Smooth muscle cell (in vitro differentiated cells): ENCODE results near the gene CCSER1. TPM values are rescaled to one million over a fixed set of nuclear protein-coding genes. Genes with fewer than 3 reads are reported as not detected.

Experiments used
- DNase-seq: peaks from one replicate; lab custom pipeline; 2025; ENCODE audit not compliant: unreplicated experiment; lab: John Stamatoyannopoulos, UW
- H2AFZ ChIP-seq: fragments of 200-600 bp; sonication (generic); 2 replicates; pipeline ENCODE4 v1.6.0; 2016; ENCODE audit warnings: antibody characterized with exemption, low read depth, mild to moderate bottlenecking
- H3F3A ChIP-seq: fragments of 200-600 bp; sonication (generic); 2 replicates; pipeline ENCODE4 v1.6.0; 2017; ENCODE audit warnings: antibody characterized with exemption, low read depth
- H3K27ac ChIP-seq: fragments of 200-600 bp; sonication (generic); 2 replicates; pipeline ENCODE4 v1.5.1; 2016; ENCODE audit warnings: low read depth, mild to moderate bottlenecking
- H3K27me3 ChIP-seq: fragments of 200-600 bp; sonication (generic); 2 replicates; pipeline ENCODE4 v1.6.1; 2016; ENCODE audit warnings: low read depth, mild to moderate bottlenecking
- H3K36me3 ChIP-seq: fragments of 200-600 bp; sonication (generic); 2 replicates; pipeline ENCODE4 v1.5.1; 2016; ENCODE audit warnings: low read depth
- H3K4me1 ChIP-seq: fragments of 200-600 bp; sonication (generic); 2 replicates; pipeline ENCODE4 v1.5.1; 2016; ENCODE audit warnings: low read depth
- H3K4me2 ChIP-seq: fragments of 200-600 bp; sonication (generic); 2 replicates; pipeline ENCODE4 v1.6.0; 2016; ENCODE audit warnings: mild to moderate bottlenecking
- H3K4me3 ChIP-seq: fragments of 200-600 bp; sonication (generic); 2 replicates; pipeline ENCODE4 v1.5.1; 2016; ENCODE audit warnings: mild to moderate bottlenecking
- H3K79me2 ChIP-seq: fragments of 200-600 bp; sonication (generic); 2 replicates; pipeline ENCODE4 v1.6.0; 2016; ENCODE audit warnings: low read depth, mild to moderate bottlenecking
- H3K9ac ChIP-seq: fragments of 200-600 bp; sonication (generic); 2 replicates; pipeline ENCODE4 v1.6.0; 2016; ENCODE audit warnings: low read depth
- H3K9me3 ChIP-seq: fragments of 200-600 bp; sonication (generic); replicated peaks from 2 replicates; pipeline ENCODE4 v1.5.1; 2016; ENCODE audit warnings: low read depth
- H4K20me1 ChIP-seq: fragments of 200-600 bp; sonication (generic); 2 replicates; pipeline ENCODE4 v1.6.0; 2016; ENCODE audit warnings: low read depth
- CTCF ChIP-seq: fragments of 200-600 bp; sonication (generic); IDR thresholded peaks from 2 replicates; pipeline ENCODE4 v1.5.1; 2017; ENCODE audit warnings: borderline replicate concordance, mild to moderate bottlenecking, antibody characterized with exemption; ENCODE audit not compliant: insufficient read depth, poor library complexity, severe bottlenecking
- WGBS: methylation state at CpG from one replicate; pipeline ENCODE4 v1.1.7; 2016; ENCODE audit warnings: low lambda C conversion rate; 5-methylcytosine and 5-hydroxymethylcytosine counted together
- polyA plus RNA-seq: library from polyadenylated mRNA; unstranded; fragments of >200 nt; fragmentation: Nextera tagmentation; extraction: Ambion mirVana; gene quantifications from 2 replicates; pipeline ENCODE4 v1.2.1, GENCODE V29; 2016
- total RNA-seq: library from RNA; depleted of rRNA; stranded (reverse); fragments of >200 nt; gene quantifications from 2 replicates; pipeline ENCODE4 v1.2.3, GENCODE V29; 2014

Gene CCSER1
- total and polyA plus RNA-seq, 2 experiments from 2014 or later, result 0.76 TPM; not detected in 1

- no peak for TF ChIP-seq CTCF
- no peaks in the 10 kb centered on the region for H4K20me1 ChIP-seq
- H3K36me3 ChIP-seq, result no peaks in the 10 kb centered on the region
- no peaks in the 10 kb centered on the region for H3F3A ChIP-seq
- no peak for DNase-seq
- no peak overlapping the region for H3K27ac ChIP-seq
- WGBS, result 27% methylated on average over 2 of the region's 2 CpGs
- H3K9ac ChIP-seq, result no peak overlapping the region
- no peaks in the 10 kb centered on the region for H3K27me3 ChIP-seq
- H2AFZ ChIP-seq, result peak overlapping the region; percentile 68
- H3K9me3 ChIP-seq, result no peaks in the 10 kb centered on the region
- no peaks in the 10 kb centered on the region for H3K4me1 ChIP-seq
- no peak overlapping the region for H3K4me3 ChIP-seq
- no peaks in the 10 kb centered on the region for H3K79me2 ChIP-seq
- no peak overlapping the region for H3K4me2 ChIP-seq
Measured at GRCh38 chr4:90990284-90990683, 863.1 kb downstream of the CCSER1 start.

- TF ChIP-seq CTCF, result no peak
- 80% methylated on average over 2 of the region's 2 CpGs for WGBS
Measured at GRCh38 chr4:90992213-90992612, 865.0 kb downstream of the CCSER1 start.

GRCh38 chr4:90994851-90995574, 867.8 kb downstream of the CCSER1 start:
- H3K27ac ChIP-seq, result no peak overlapping the region
- H3K9ac ChIP-seq, result no peak overlapping the region
- WGBS, result 100% methylated on average over 1 of the region's 1 CpG
- H3K79me2 ChIP-seq, result no peaks in the 10 kb centered on the region
- no peaks in the 10 kb centered on the region for H3F3A ChIP-seq
- no peak overlapping the region for H2AFZ ChIP-seq
- no peak for DNase-seq
- no peak overlapping the region for H3K4me3 ChIP-seq
- H3K4me1 ChIP-seq, result no peaks in the 10 kb centered on the region
- no peaks in the 10 kb centered on the region for H3K9me3 ChIP-seq
- no peaks in the 10 kb centered on the region for H3K36me3 ChIP-seq
- no peaks in the 10 kb centered on the region for H4K20me1 ChIP-seq
- no peaks in the 10 kb centered on the region for H3K27me3 ChIP-seq
- TF ChIP-seq CTCF, result no peak
- H3K4me2 ChIP-seq, result no peak overlapping the region

More at GRCh38 chr4:90992213-90992612, 865.0 kb downstream of the CCSER1 start:
- no peak overlapping the region for H3K4me2 ChIP-seq
- H2AFZ ChIP-seq, result no peak overlapping the region
- no peak overlapping the region for H3K9ac ChIP-seq
- no peaks in the 10 kb centered on the region for H3F3A ChIP-seq
- no peaks in the 10 kb centered on the region for H3K27me3 ChIP-seq
- H3K4me1 ChIP-seq, result no peaks in the 10 kb centered on the region
- no peak overlapping the region for H3K27ac ChIP-seq
- H3K36me3 ChIP-seq, result no peaks in the 10 kb centered on the region
- H3K79me2 ChIP-seq, result no peaks in the 10 kb centered on the region
- no peak overlapping the region for H3K4me3 ChIP-seq
- no peaks in the 10 kb centered on the region for H4K20me1 ChIP-seq
- H3K9me3 ChIP-seq, result no peaks in the 10 kb centered on the region
- DNase-seq, result no peak

DNA sequence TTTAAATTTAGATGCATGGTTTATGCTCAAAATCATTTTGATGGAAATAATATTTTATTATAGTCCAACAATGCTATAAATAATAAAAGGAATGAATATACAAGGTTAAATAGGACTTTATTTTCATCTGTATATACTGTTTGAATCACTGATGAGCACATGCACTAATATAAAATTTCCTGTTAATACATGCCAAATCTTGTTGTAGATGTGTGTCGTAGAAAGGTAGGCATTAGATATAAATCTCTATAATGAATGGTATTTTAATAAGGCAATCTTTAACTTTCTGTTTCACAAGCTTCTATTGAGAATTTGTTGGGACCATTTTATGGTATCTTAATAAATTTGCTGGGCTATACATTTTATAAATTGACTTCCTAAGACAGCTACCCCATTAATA, 868.8 kb downstream of the CCSER1 start:
- Histone ChIP-seq H3K4me1 (no peaks in the 10 kb centered on the region), H3K27me3 (no peaks in the 10 kb centered on the region), H3K27ac (no peak overlapping the region), H3K79me2 (no peaks in the 10 kb centered on the region), H4K20me1 (no peaks in the 10 kb centered on the region), H3K9ac (no peak overlapping the region), H3K4me2 (no peak overlapping the region), H2AFZ (no peak overlapping the region), H3K4me3 (no peak overlapping the region), H3F3A (no peaks in the 10 kb centered on the region), H3K36me3 (no peaks in the 10 kb centered on the region), H3K9me3 (no peaks in the 10 kb centered on the region)
- no peak for DNase-seq
- no peak for TF ChIP-seq CTCF
- 89% methylated on average over 1 of the region's 1 CpG for WGBS
